Endothelial cell of umbilical vein (primary cell): ENCODE results near the gene CCR5.

ENCODE experiments used
- MYC ChIP-seq: IDR thresholded peaks from one replicate; pipeline ENCODE4 v1.6.1; 2011; ENCODE audit warnings: mild to moderate bottlenecking, low read depth, low read length
- POLR2A ChIP-seq: IDR thresholded peaks from 2 replicates; pipeline ENCODE4 v1.6.1; 2012; ENCODE audit warnings: low read depth, mild to moderate bottlenecking, control low read depth, low read length
- TF ChIP-seq, protein P1 (sequence below), 2 donors: IDR thresholded peaks; 1 replicate in 1 of 2; 2 replicates in 1 of 2; pipeline ENCODE4 v1.5.1; 2011; ENCODE audit warnings: low read length in 2 of 2, mild to moderate bottlenecking in 2 of 2, moderate library complexity in 2 of 2, control low read depth in 1 of 2, inconsistent platforms in 1 of 2, low read depth in 1 of 2; ENCODE audit not compliant: insufficient read depth in 1 of 2; ENCODE audit errors: extremely low read depth in 1 of 2

DNA sequence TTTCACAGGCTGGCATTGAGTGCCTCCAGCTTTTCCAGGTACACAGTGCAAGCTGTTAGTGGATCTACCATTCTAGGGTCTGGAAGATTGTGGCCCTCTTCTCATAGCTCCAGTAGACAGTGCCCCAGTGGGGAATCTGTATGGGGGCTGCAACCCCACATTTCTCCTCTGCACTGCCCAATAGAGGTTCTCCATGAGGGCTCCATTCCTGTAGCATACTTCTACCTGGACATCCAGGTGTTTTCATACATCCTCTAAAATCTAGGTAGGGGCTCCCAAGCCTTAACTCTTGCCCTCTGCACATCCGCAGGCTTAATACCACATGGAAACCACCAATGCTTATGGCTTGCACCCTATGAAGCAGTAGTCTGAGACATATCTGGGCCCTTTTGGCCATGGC, 31.9 kb upstream of the CCR5 start:
- TF ChIP-seq, protein P1, sequence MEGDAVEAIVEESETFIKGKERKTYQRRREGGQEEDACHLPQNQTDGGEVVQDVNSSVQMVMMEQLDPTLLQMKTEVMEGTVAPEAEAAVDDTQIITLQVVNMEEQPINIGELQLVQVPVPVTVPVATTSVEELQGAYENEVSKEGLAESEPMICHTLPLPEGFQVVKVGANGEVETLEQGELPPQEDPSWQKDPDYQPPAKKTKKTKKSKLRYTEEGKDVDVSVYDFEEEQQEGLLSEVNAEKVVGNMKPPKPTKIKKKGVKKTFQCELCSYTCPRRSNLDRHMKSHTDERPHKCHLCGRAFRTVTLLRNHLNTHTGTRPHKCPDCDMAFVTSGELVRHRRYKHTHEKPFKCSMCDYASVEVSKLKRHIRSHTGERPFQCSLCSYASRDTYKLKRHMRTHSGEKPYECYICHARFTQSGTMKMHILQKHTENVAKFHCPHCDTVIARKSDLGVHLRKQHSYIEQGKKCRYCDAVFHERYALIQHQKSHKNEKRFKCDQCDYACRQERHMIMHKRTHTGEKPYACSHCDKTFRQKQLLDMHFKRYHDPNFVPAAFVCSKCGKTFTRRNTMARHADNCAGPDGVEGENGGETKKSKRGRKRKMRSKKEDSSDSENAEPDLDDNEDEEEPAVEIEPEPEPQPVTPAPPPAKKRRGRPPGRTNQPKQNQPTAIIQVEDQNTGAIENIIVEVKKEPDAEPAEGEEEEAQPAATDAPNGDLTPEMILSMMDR (IDR thresholded peaks at IDR 0.05; ENCODE audit: extremely low read depth in 1 of 2, insufficient read depth in 1 of 2, low read depth in 1 of 2, low read length in 2 of 2), result no peak
- no peak for TF ChIP-seq POLR2A
- no peak for TF ChIP-seq MYC
